WTC11 (cell line): ENCODE results near the gene PSMD10. TPM values are rescaled to one million over a fixed set of nuclear protein-coding genes. Genes with fewer than 3 reads are reported as not detected.

Experiments
- ATAC-seq: fragments of 200-7000 bp; cut with Tn5 transposase; 2 replicates; pipeline ENCODE4 v1.10.0; 2021; ENCODE audit warnings: mild to moderate bottlenecking, moderate library complexity
- CTCF ChIA-PET: fragments of 300-600 bp; sonication (Branson Sonifier 250); formaldehyde crosslinking; loops from one replicate; lab custom pipeline; 2021; ENCODE audit warnings: antibody characterized with exemption; lab: Charles Lee
- POLR2A ChIA-PET: fragments of 350-600 bp; sonication (Branson Sonifier 250); formaldehyde crosslinking; loops from one replicate; lab custom pipeline; 2021; ENCODE audit warnings: antibody characterized with exemption; lab: Charles Lee
- DNase-seq: peaks from one replicate; pipeline ENCODE4 v3.0.0; 2021; ENCODE audit warnings: low spot score
- H3K27ac Mint-ChIP-seq: 2 replicates; pipeline ENCODE4 v1.8.0; 2021; ENCODE audit warnings: mixed read lengths
- H3K27me3 Mint-ChIP-seq: 2 replicates; pipeline ENCODE4 v1.8.0; 2021; ENCODE audit warnings: low read depth, mild to moderate bottlenecking, moderate library complexity, mixed read lengths
- H3K36me3 Mint-ChIP-seq: 2 replicates; pipeline ENCODE4 v1.8.0; 2021; ENCODE audit warnings: mixed read lengths
- H3K4me1 Mint-ChIP-seq: 2 replicates; pipeline ENCODE4 v1.8.0; 2022; ENCODE audit warnings: mixed read lengths
- H3K4me3 Mint-ChIP-seq: 2 replicates; pipeline ENCODE4 v1.8.0; 2021; ENCODE audit warnings: mild to moderate bottlenecking, moderate library complexity, mixed read lengths
- H3K9me3 Mint-ChIP-seq: 2 replicates; pipeline ENCODE4 v1.8.0; 2021; ENCODE audit warnings: mixed read lengths
- CREM ChIP-seq: sonication (generic); formaldehyde crosslinking; IDR thresholded peaks from 2 replicates; pipeline ENCODE4 v1.8.1; 2022; ENCODE audit warnings: mild to moderate bottlenecking, missing genetic modification reagents, moderate library complexity
- CTCF ChIP-seq: fragments of 200-600 bp; IDR thresholded peaks from 2 replicates; pipeline ENCODE4 v1.8.0; 2022; ENCODE audit warnings: antibody characterized with exemption
- ESRRA ChIP-seq: sonication (generic); formaldehyde crosslinking; IDR thresholded peaks from 2 replicates; pipeline ENCODE4 v1.8.1; 2022; ENCODE audit warnings: mild to moderate bottlenecking, missing genetic modification reagents, borderline replicate concordance
- FOXK1 ChIP-seq: sonication (generic); formaldehyde crosslinking; IDR thresholded peaks from 2 replicates; pipeline ENCODE4 v1.8.0; 2022; ENCODE audit warnings: mild to moderate bottlenecking, moderate library complexity, missing genetic modification reagents
- HMGA2 ChIP-seq: fragments of 250-450 bp; sonication (Bioruptor Pico); IDR thresholded peaks from 2 replicates; pipeline ENCODE4 v1.4.0; 2021; ENCODE audit warnings: mild to moderate bottlenecking, moderate library complexity
- JUN ChIP-seq: sonication (generic); formaldehyde crosslinking; IDR thresholded peaks from 2 replicates; pipeline ENCODE4 v1.8.0; 2023; ENCODE audit warnings: mild to moderate bottlenecking, missing genetic modification reagents
- KAT7 ChIP-seq: sonication (generic); formaldehyde crosslinking; IDR thresholded peaks from 2 replicates; pipeline ENCODE4 v1.8.1; 2023; ENCODE audit warnings: missing genetic modification reagents, mild to moderate bottlenecking, borderline replicate concordance
- MXD4 ChIP-seq: fragments of 250-450 bp; sonication (Bioruptor Pico); IDR thresholded peaks from 2 replicates; pipeline ENCODE4 v1.8.0; 2021; ENCODE audit warnings: mild to moderate bottlenecking, moderate library complexity, borderline replicate concordance
- NFYB ChIP-seq: sonication (generic); formaldehyde crosslinking; conservative IDR thresholded peaks from 2 replicates; pipeline ENCODE4 v1.8.0; 2022; ENCODE audit warnings: low read depth, missing genetic modification reagents
- NR1H2 ChIP-seq: sonication (generic); formaldehyde crosslinking; IDR thresholded peaks from 2 replicates; pipeline ENCODE4 v1.9.0; 2021; ENCODE audit warnings: mild to moderate bottlenecking, moderate library complexity, missing genetic modification reagents
- OVOL2 ChIP-seq: fragments of 250-450 bp; sonication (Bioruptor Pico); IDR thresholded peaks from 2 replicates; pipeline ENCODE4 v1.9.0; 2021; ENCODE audit warnings: mild to moderate bottlenecking, borderline replicate concordance
- SOX15 ChIP-seq: fragments of 250-450 bp; sonication (Bioruptor Pico); IDR thresholded peaks from 2 replicates; pipeline ENCODE4 v1.9.0; 2021; ENCODE audit warnings: mild to moderate bottlenecking
- SP1 ChIP-seq: sonication (generic); formaldehyde crosslinking; conservative IDR thresholded peaks from 2 replicates; pipeline ENCODE4 v1.8.1; 2022; ENCODE audit warnings: missing genetic modification reagents
- TCF7 ChIP-seq: sonication (generic); formaldehyde crosslinking; IDR thresholded peaks from 2 replicates; pipeline ENCODE4 v1.8.0; 2022; ENCODE audit warnings: mild to moderate bottlenecking, low read depth, missing genetic modification reagents, moderate library complexity
- TP53 ChIP-seq: sonication (generic); formaldehyde crosslinking; IDR thresholded peaks from 2 replicates; pipeline ENCODE4 v1.8.1; 2023; ENCODE audit warnings: mild to moderate bottlenecking, missing genetic modification reagents
- USF2 ChIP-seq: sonication (generic); formaldehyde crosslinking; IDR thresholded peaks from 2 replicates; pipeline ENCODE4 v1.8.1; 2023; ENCODE audit warnings: mild to moderate bottlenecking, missing genetic modification reagents, moderate library complexity
- ZNF121 ChIP-seq: sonication (generic); formaldehyde crosslinking; IDR thresholded peaks from 2 replicates; pipeline ENCODE4 v1.8.0; 2023; ENCODE audit warnings: missing genetic modification reagents
- ZNF219 ChIP-seq: sonication (generic); formaldehyde crosslinking; IDR thresholded peaks from 2 replicates; pipeline ENCODE4 v1.8.0; 2023; ENCODE audit warnings: missing genetic modification reagents, mild to moderate bottlenecking, borderline replicate concordance
- total RNA-seq: library from RNA; stranded (reverse); gene quantifications from 3 replicates; pipeline ENCODE4 v1.2.3, GENCODE V29; 2021
- TF ChIP-seq, protein P1 (sequence below): sonication (generic); formaldehyde crosslinking; IDR thresholded peaks from 2 replicates; pipeline ENCODE4 v1.8.0; 2023; ENCODE audit warnings: mild to moderate bottlenecking, missing genetic modification reagents
- TF ChIP-seq, protein P2 (sequence below): sonication (generic); formaldehyde crosslinking; IDR thresholded peaks from 2 replicates; pipeline ENCODE4 v1.8.1; 2022; ENCODE audit warnings: mild to moderate bottlenecking, missing genetic modification reagents, moderate library complexity, borderline replicate concordance
- TF ChIP-seq, protein P3 (sequence below): fragments of 250-450 bp; sonication (Bioruptor Pico); IDR thresholded peaks from 2 replicates; pipeline ENCODE4 v2.1.2; 2022; ENCODE audit warnings: mild to moderate bottlenecking, moderate library complexity
- TF ChIP-seq, protein P4 (sequence below): sonication (generic); formaldehyde crosslinking; IDR thresholded peaks from 2 replicates; pipeline ENCODE4 v1.8.0; 2023; ENCODE audit warnings: missing genetic modification reagents
- TF ChIP-seq, protein P5 (sequence below): fragments of 250-450 bp; sonication (Bioruptor Pico); IDR thresholded peaks from 2 replicates; pipeline ENCODE4 v1.9.0; 2021; ENCODE audit warnings: mild to moderate bottlenecking
- TF ChIP-seq, protein P6 (sequence below): sonication (generic); formaldehyde crosslinking; IDR thresholded peaks from 2 replicates; pipeline ENCODE4 v1.8.1; 2023; ENCODE audit warnings: mild to moderate bottlenecking, moderate library complexity, missing genetic modification reagents

Gene PSMD10
- total RNA-seq, 1 experiment from 2014 or later = 56.4 TPM

- TF ChIP-seq CTCF = no peak
- TF ChIP-seq OVOL2 (CRISPR knock-in tag) = no peak
- TF ChIP-seq, protein P1, sequence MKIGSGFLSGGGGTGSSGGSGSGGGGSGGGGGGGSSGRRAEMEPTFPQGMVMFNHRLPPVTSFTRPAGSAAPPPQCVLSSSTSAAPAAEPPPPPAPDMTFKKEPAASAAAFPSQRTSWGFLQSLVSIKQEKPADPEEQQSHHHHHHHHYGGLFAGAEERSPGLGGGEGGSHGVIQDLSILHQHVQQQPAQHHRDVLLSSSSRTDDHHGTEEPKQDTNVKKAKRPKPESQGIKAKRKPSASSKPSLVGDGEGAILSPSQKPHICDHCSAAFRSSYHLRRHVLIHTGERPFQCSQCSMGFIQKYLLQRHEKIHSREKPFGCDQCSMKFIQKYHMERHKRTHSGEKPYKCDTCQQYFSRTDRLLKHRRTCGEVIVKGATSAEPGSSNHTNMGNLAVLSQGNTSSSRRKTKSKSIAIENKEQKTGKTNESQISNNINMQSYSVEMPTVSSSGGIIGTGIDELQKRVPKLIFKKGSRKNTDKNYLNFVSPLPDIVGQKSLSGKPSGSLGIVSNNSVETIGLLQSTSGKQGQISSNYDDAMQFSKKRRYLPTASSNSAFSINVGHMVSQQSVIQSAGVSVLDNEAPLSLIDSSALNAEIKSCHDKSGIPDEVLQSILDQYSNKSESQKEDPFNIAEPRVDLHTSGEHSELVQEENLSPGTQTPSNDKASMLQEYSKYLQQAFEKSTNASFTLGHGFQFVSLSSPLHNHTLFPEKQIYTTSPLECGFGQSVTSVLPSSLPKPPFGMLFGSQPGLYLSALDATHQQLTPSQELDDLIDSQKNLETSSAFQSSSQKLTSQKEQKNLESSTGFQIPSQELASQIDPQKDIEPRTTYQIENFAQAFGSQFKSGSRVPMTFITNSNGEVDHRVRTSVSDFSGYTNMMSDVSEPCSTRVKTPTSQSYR (CRISPR knock-in tag) = no peak
- no peak for TF ChIP-seq ZNF121 (CRISPR knock-in tag)
- TF ChIP-seq, protein P2, sequence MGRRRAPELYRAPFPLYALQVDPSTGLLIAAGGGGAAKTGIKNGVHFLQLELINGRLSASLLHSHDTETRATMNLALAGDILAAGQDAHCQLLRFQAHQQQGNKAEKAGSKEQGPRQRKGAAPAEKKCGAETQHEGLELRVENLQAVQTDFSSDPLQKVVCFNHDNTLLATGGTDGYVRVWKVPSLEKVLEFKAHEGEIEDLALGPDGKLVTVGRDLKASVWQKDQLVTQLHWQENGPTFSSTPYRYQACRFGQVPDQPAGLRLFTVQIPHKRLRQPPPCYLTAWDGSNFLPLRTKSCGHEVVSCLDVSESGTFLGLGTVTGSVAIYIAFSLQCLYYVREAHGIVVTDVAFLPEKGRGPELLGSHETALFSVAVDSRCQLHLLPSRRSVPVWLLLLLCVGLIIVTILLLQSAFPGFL = no peak
- TF ChIP-seq SP1 (CRISPR knock-in tag) = no peak
- no peak for TF ChIP-seq NR1H2 (CRISPR knock-in tag)
- no peak for TF ChIP-seq USF2 (CRISPR knock-in tag)
- TF ChIP-seq NFYB (CRISPR knock-in tag) = no peak
- TF ChIP-seq TCF7 (CRISPR knock-in tag) = no peak
- no peak for TF ChIP-seq ESRRA (CRISPR knock-in tag)
These were observed 29.9 kb upstream of the PSMD10 start (continued) for GRCh38 chrX:108121291-108121690.

- no peak overlapping the region for H3K4me3 Mint-ChIP-seq
- no peak overlapping the region for H3K27ac Mint-ChIP-seq
- TF ChIP-seq ZNF219 (CRISPR knock-in tag) (no peak), KAT7 (no peak), HMGA2 (CRISPR knock-in tag) (no peak), FOXK1 (CRISPR knock-in tag) (no peak), JUN (CRISPR knock-in tag) (no peak), TP53 (CRISPR knock-in tag) (no peak), MXD4 (no peak), NR1H2 (CRISPR knock-in tag) (no peak), SOX15 (no peak), CREM (no peak)
- TF ChIP-seq, protein P3, sequence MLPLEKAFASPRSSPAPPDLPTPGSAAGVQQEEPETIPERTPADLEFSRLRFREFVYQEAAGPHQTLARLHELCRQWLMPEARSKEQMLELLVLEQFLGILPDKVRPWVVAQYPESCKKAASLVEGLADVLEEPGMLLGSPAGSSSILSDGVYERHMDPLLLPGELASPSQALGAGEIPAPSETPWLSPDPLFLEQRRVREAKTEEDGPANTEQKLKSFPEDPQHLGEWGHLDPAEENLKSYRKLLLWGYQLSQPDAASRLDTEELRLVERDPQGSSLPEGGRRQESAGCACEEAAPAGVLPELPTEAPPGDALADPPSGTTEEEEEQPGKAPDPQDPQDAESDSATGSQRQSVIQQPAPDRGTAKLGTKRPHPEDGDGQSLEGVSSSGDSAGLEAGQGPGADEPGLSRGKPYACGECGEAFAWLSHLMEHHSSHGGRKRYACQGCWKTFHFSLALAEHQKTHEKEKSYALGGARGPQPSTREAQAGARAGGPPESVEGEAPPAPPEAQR (CRISPR knock-in tag) = no peak
- TF ChIP-seq, protein P4, sequence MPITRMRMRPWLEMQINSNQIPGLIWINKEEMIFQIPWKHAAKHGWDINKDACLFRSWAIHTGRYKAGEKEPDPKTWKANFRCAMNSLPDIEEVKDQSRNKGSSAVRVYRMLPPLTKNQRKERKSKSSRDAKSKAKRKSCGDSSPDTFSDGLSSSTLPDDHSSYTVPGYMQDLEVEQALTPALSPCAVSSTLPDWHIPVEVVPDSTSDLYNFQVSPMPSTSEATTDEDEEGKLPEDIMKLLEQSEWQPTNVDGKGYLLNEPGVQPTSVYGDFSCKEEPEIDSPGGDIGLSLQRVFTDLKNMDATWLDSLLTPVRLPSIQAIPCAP = no peak
- TF ChIP-seq, protein P5, sequence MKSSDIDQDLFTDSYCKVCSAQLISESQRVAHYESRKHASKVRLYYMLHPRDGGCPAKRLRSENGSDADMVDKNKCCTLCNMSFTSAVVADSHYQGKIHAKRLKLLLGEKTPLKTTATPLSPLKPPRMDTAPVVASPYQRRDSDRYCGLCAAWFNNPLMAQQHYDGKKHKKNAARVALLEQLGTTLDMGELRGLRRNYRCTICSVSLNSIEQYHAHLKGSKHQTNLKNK = no peak
- TF ChIP-seq, protein P6, sequence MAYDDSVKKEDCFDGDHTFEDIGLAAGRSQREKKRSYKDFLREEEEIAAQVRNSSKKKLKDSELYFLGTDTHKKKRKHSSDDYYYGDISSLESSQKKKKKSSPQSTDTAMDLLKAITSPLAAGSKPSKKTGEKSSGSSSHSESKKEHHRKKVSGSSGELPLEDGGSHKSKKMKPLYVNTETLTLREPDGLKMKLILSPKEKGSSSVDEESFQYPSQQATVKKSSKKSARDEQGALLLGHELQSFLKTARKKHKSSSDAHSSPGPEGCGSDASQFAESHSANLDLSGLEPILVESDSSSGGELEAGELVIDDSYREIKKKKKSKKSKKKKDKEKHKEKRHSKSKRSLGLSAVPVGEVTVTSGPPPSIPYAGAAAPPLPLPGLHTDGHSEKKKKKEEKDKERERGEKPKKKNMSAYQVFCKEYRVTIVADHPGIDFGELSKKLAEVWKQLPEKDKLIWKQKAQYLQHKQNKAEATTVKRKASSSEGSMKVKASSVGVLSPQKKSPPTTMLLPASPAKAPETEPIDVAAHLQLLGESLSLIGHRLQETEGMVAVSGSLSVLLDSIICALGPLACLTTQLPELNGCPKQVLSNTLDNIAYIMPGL (CRISPR knock-in tag) = no peak
- TF ChIP-seq, all 79 proteins: peak for 0
- Mint-ChIP-seq H3K27me3 (no peaks in the 10 kb centered on the region), H3K9me3 (no peaks in the 10 kb centered on the region), H3K36me3 (no peaks in the 10 kb centered on the region), H3K4me1 (peaks cover 6% of the 10 kb centered on the region; the same call in 1 of the 2 replicates)
- POLR2A ChIA-PET = no interaction called here
- DNase-seq (no peak), ATAC-seq (no peak)
- CTCF ChIA-PET = no interaction called here
These were observed 26.6 kb upstream of the PSMD10 start for GRCh38 chrX:108117988-108118387.
